Activated naive CD8-positive, alpha-beta T cell treated with anti-CD3 and anti-CD28 coated beads, Interleukin-2, amount 50 U/mL, for 24 hours (primary cell): ENCODE data around the gene IGSF6.
"Not testable (repeated sequence)": the region's sequence is repeated elsewhere in the genome, so short reads cannot be mapped to it uniquely, and the experiment has no call there.

Experiments
- ATAC-seq: fragments of 150-1000 bp; cut with Tn5 transposase; one replicate; pipeline ENCODE4 v1.10.0; 2021
- DNase-seq: peaks from one replicate; pipeline ENCODE4 v3.0.0; 2021
- H3K27ac Mint-ChIP-seq: one replicate; pipeline ENCODE4 v1.8.0; 2021; ENCODE audit warnings: mild to moderate bottlenecking, mixed read lengths
- H3K27me3 Mint-ChIP-seq: one replicate; pipeline ENCODE4 v1.8.0; 2021; ENCODE audit warnings: mixed read lengths
- H3K36me3 Mint-ChIP-seq: one replicate; pipeline ENCODE4 v1.8.0; 2021; ENCODE audit warnings: low read depth, mixed read lengths
- H3K4me1 Mint-ChIP-seq: one replicate; pipeline ENCODE4 v1.8.0; 2021; ENCODE audit warnings: mixed read lengths
- H3K4me3 Mint-ChIP-seq: one replicate; pipeline ENCODE4 v1.8.0; 2021; ENCODE audit warnings: mild to moderate bottlenecking, moderate library complexity, mixed read lengths
- H3K9me3 Mint-ChIP-seq: one replicate; pipeline ENCODE4 v1.8.0; 2021; ENCODE audit warnings: mixed read lengths

The IGSF6 gene

GRCh38 chr16:21645261-21645721 lies 7.1 kb downstream of the IGSF6 start:
- Mint-ChIP-seq H3K4me1 (peaks cover 62% of the 10 kb centered on the region), H3K27me3 (no peaks in the 10 kb centered on the region), H3K9me3 (no peaks in the 10 kb centered on the region), H3K36me3 (peaks cover 5% of the 10 kb centered on the region), H3K4me3 (peak overlapping the region; percentile 79), H3K27ac (peak overlapping the region; percentile 83)
- ATAC-seq (peak; percentile 53), DNase-seq (peak; percentile 29)

- DNase-seq (no peak), ATAC-seq (no peak)
- Mint-ChIP-seq H3K27me3 (no peaks in the 10 kb centered on the region), H3K36me3 (peaks cover 5% of the 10 kb centered on the region), H3K4me1 (peaks cover 58% of the 10 kb centered on the region), H3K4me3 (peak overlapping the region; percentile 79), H3K27ac (peak overlapping the region; percentile 83), H3K9me3 (no peaks in the 10 kb centered on the region)
These were observed 7.7 kb downstream of the IGSF6 start for GRCh38 chr16:21644674-21645073.

GRCh38 chr16:21643785-21644184 lies 8.6 kb downstream of the IGSF6 start:
- Mint-ChIP-seq H3K4me3 (no peak overlapping the region), H3K27me3 (no peaks in the 10 kb centered on the region), H3K4me1 (peaks cover 55% of the 10 kb centered on the region), H3K36me3 (peaks cover 5% of the 10 kb centered on the region), H3K9me3 (no peaks in the 10 kb centered on the region), H3K27ac (no peak overlapping the region)
- ATAC-seq (no peak), DNase-seq (no peak)

GRCh38 chr16:21642861-21643260 lies 9.5 kb downstream of the IGSF6 start:
- Mint-ChIP-seq H3K4me3 (no peak overlapping the region), H3K9me3 (no peaks in the 10 kb centered on the region), H3K36me3 (peaks cover 5% of the 10 kb centered on the region), H3K27ac (no peak overlapping the region), H3K4me1 (peaks cover 55% of the 10 kb centered on the region), H3K27me3 (no peaks in the 10 kb centered on the region)
- DNase-seq (no peak), ATAC-seq (no peak)

GRCh38 chr16:21641916-21642315 lies 10.5 kb downstream of the IGSF6 start:
- peaks cover 3% of the 10 kb centered on the region for H3K36me3 Mint-ChIP-seq
- no peak overlapping the region for H3K27ac Mint-ChIP-seq
- ATAC-seq (no peak), DNase-seq (no peak)
- H3K4me3 Mint-ChIP-seq, result no peak overlapping the region
- no peaks in the 10 kb centered on the region for H3K9me3 Mint-ChIP-seq
- peaks cover 51% of the 10 kb centered on the region for H3K4me1 Mint-ChIP-seq
- no peaks in the 10 kb centered on the region for H3K27me3 Mint-ChIP-seq

GRCh38 chr16:21639493-21639892 lies 12.9 kb downstream of the IGSF6 start:
- H3K4me1 Mint-ChIP-seq, result peaks cover 34% of the 10 kb centered on the region
- H3K27me3 Mint-ChIP-seq, result no peaks in the 10 kb centered on the region
- DNase-seq, result no peak
- H3K36me3 Mint-ChIP-seq, result peaks cover 8% of the 10 kb centered on the region
- H3K27ac Mint-ChIP-seq, result no peak overlapping the region
- no peak for ATAC-seq
- H3K4me3 Mint-ChIP-seq, result no peak overlapping the region
- no peaks in the 10 kb centered on the region for H3K9me3 Mint-ChIP-seq

GRCh38 chr16:21638573-21638975 lies 13.8 kb downstream of the IGSF6 start:
- DNase-seq (no peak), ATAC-seq (peak; percentile 87)
- Mint-ChIP-seq H3K36me3 (peaks cover 8% of the 10 kb centered on the region), H3K27me3 (no peaks in the 10 kb centered on the region), H3K27ac (peak overlapping the region; percentile 47), H3K4me1 (peaks cover 38% of the 10 kb centered on the region), H3K4me3 (no peak overlapping the region), H3K9me3 (no peaks in the 10 kb centered on the region)

GRCh38 chr16:21637032-21637968 lies 15.1 kb downstream of the IGSF6 start:
- ATAC-seq (no peak), DNase-seq (no peak)
- Mint-ChIP-seq H3K27me3 (no peaks in the 10 kb centered on the region), H3K27ac (no peak overlapping the region), H3K4me3 (no peak overlapping the region), H3K4me1 (peaks cover 43% of the 10 kb centered on the region), H3K9me3 (no peaks in the 10 kb centered on the region), H3K36me3 (peaks cover 8% of the 10 kb centered on the region)

- not testable (repeated sequence) for H3K9me3 Mint-ChIP-seq, DNase-seq, H3K27me3 Mint-ChIP-seq, H3K4me3 Mint-ChIP-seq, H3K36me3 Mint-ChIP-seq, ATAC-seq, H3K27ac Mint-ChIP-seq
- peaks cover 51% of the 10 kb centered on the region for H3K4me1 Mint-ChIP-seq
These were observed 16.7 kb downstream of the IGSF6 start for GRCh38 chr16:21635694-21636093.

GRCh38 chr16:21634216-21634615 lies 18.2 kb downstream of the IGSF6 start:
- peak; percentile 36 for ATAC-seq
- DNase-seq, result no peak
- Mint-ChIP-seq H3K27me3 (no peaks in the 10 kb centered on the region), H3K36me3 (peaks cover 15% of the 10 kb centered on the region), H3K4me1 (peaks cover 49% of the 10 kb centered on the region), H3K27ac (no peak overlapping the region), H3K9me3 (no peaks in the 10 kb centered on the region), H3K4me3 (no peak overlapping the region)

- H3K27ac Mint-ChIP-seq, DNase-seq, H3K27me3 Mint-ChIP-seq, ATAC-seq, H3K9me3 Mint-ChIP-seq, H3K4me3 Mint-ChIP-seq: not testable (repeated sequence)
- Mint-ChIP-seq H3K36me3 (peaks cover 31% of the 10 kb centered on the region), H3K4me1 (peaks cover 36% of the 10 kb centered on the region)
These were observed 20.3 kb downstream of the IGSF6 start for GRCh38 chr16:21631951-21632575.

- H3K4me3 Mint-ChIP-seq, H3K9me3 Mint-ChIP-seq, ATAC-seq, DNase-seq, H3K27me3 Mint-ChIP-seq, H3K27ac Mint-ChIP-seq: not testable (repeated sequence)
- Mint-ChIP-seq H3K4me1 (peaks cover 42% of the 10 kb centered on the region), H3K36me3 (peaks cover 35% of the 10 kb centered on the region)
These were observed 21.0 kb downstream of the IGSF6 start for GRCh38 chr16:21631376-21631775.

GRCh38 chr16:21630866-21631265 lies 21.5 kb downstream of the IGSF6 start:
- ATAC-seq, H3K9me3 Mint-ChIP-seq, H3K4me3 Mint-ChIP-seq, H3K27ac Mint-ChIP-seq, DNase-seq, H3K27me3 Mint-ChIP-seq: not testable (repeated sequence)
- Mint-ChIP-seq H3K4me1 (peaks cover 47% of the 10 kb centered on the region), H3K36me3 (peaks cover 37% of the 10 kb centered on the region)

GRCh38 chr16:21629616-21630539 lies 22.5 kb downstream of the IGSF6 start:
- DNase-seq, H3K27ac Mint-ChIP-seq, H3K4me3 Mint-ChIP-seq, H3K9me3 Mint-ChIP-seq, ATAC-seq, H3K27me3 Mint-ChIP-seq: not testable (repeated sequence)
- Mint-ChIP-seq H3K4me1 (peaks cover 52% of the 10 kb centered on the region), H3K36me3 (peaks cover 40% of the 10 kb centered on the region)
